HEK293 (cell line): ENCODE results near the gene U2SURP.
"Not testable (repeated sequence)": the region's sequence is repeated elsewhere in the genome, so short reads cannot be mapped to it uniquely, and the experiment has no call there.

ENCODE experiments used
- CTCF ChIA-PET: fragments of 350-600 bp; formaldehyde crosslinking; extraction: SDS; loops from one replicate; lab custom pipeline; 2021; ENCODE audit warnings: antibody characterized with exemption; lab: Yijun Ruan, JAX
- POLR2A ChIA-PET: fragments of 300-600 bp; formaldehyde crosslinking; extraction: SDS; loops from one replicate; lab custom pipeline; 2020; ENCODE audit warnings: antibody characterized with exemption, inconsistent platforms; lab: Yijun Ruan, JAX
- H3K27ac ChIP-seq: fragments of 200-500 bp; sonication (Bioruptor generic); 2 replicates; pipeline ENCODE4 v1.5.1; 2014; ENCODE audit warnings: low read depth, low read length, control low read depth, inconsistent platforms; ENCODE audit errors: extremely low read depth
- H3K36me3 ChIP-seq, 2 experiments: fragments of 200-500 bp in 1 of 2; sonication (Bioruptor generic) in 1 of 2; 1 replicate in 1 of 2; 2 replicates in 1 of 2; pipeline ENCODE4 v1.5.1; 2014 to 2017; ENCODE audit warnings: inconsistent platforms in 2 of 2, low read length in 2 of 2; ENCODE audit not compliant: control insufficient read depth in 2 of 2, insufficient read depth in 1 of 2
- H3K4me1 ChIP-seq: fragments of 200-500 bp; sonication (Bioruptor generic); 2 replicates; pipeline ENCODE4 v1.5.1; 2014; ENCODE audit warnings: mild to moderate bottlenecking, low read length, inconsistent platforms; ENCODE audit not compliant: control insufficient read depth, insufficient read depth
- H3K4me3 ChIP-seq: 2 replicates; pipeline ENCODE4 v1.5.1; 2011; ENCODE audit warnings: low read depth, mild to moderate bottlenecking, control low read depth, low read length, moderate library complexity
- H3K9me3 ChIP-seq: fragments of 200-500 bp; sonication (Bioruptor generic); 2 replicates; pipeline ENCODE4 v1.5.1; 2014; ENCODE audit warnings: low read depth, low read length, inconsistent platforms; ENCODE audit not compliant: control insufficient read depth, insufficient read depth
- BCL11A ChIP-seq: fragments of 450-650 bp; formaldehyde crosslinking; IDR thresholded peaks from 2 replicates; pipeline ENCODE4 v1.5.1; 2016; ENCODE audit warnings: low read depth, missing biosample characterization, missing genetic modification characterization
- KLF10 ChIP-seq: fragments of 450-650 bp; IDR thresholded peaks from 2 replicates; pipeline ENCODE4 v1.5.1; 2018; ENCODE audit warnings: missing biosample characterization, mild to moderate bottlenecking, missing genetic modification characterization
- SETDB1 ChIP-seq: IDR thresholded peaks from one replicate; pipeline ENCODE4 v1.6.1; 2017; ENCODE audit warnings: mild to moderate bottlenecking, low read length, moderate library complexity, mixed read lengths; ENCODE audit not compliant: insufficient read length
- ZNF121 ChIP-seq: fragments of 450-650 bp; formaldehyde crosslinking; IDR thresholded peaks from 2 replicates; pipeline ENCODE4 v1.5.1; 2016; ENCODE audit warnings: missing biosample characterization, missing genetic modification characterization
- ZNF138 ChIP-seq: fragments of 450-650 bp; formaldehyde crosslinking; IDR thresholded peaks from 2 replicates; pipeline ENCODE4 v1.5.1; 2016; ENCODE audit warnings: missing biosample characterization, missing genetic modification characterization, borderline replicate concordance
- ZNF292 ChIP-seq: fragments of 450-650 bp; formaldehyde crosslinking; IDR thresholded peaks from 2 replicates; pipeline ENCODE4 v1.5.1; 2016; ENCODE audit warnings: low read depth, missing biosample characterization, missing genetic modification characterization, borderline replicate concordance
- ZNF354C ChIP-seq: fragments of 450-650 bp; formaldehyde crosslinking; IDR thresholded peaks from 2 replicates; pipeline ENCODE4 v1.5.1; 2016; ENCODE audit warnings: missing biosample characterization, missing genetic modification characterization, low read depth, borderline replicate concordance
- ZNF426 ChIP-seq: fragments of 450-650 bp; formaldehyde crosslinking; IDR thresholded peaks from 2 replicates; pipeline ENCODE4 v1.5.1; 2017; ENCODE audit warnings: missing biosample characterization, missing genetic modification characterization, mild to moderate bottlenecking, inconsistent platforms, moderate library complexity
- ZNF560 ChIP-seq: fragments of 450-650 bp; formaldehyde crosslinking; IDR thresholded peaks from 2 replicates; pipeline ENCODE4 v1.5.1; 2017; ENCODE audit warnings: missing biosample characterization, missing genetic modification characterization, borderline replicate concordance
- ZNF777 ChIP-seq: fragments of 450-650 bp; formaldehyde crosslinking; IDR thresholded peaks from 2 replicates; pipeline ENCODE4 v1.5.1; 2017; ENCODE audit warnings: missing biosample characterization, missing genetic modification characterization, borderline replicate concordance
- ZNF792 ChIP-seq: fragments of 450-650 bp; formaldehyde crosslinking; IDR thresholded peaks from 2 replicates; pipeline ENCODE4 v1.5.1; 2016; ENCODE audit warnings: missing biosample characterization, missing genetic modification characterization
- TF ChIP-seq, protein P1 (sequence below): fragments of 450-650 bp; formaldehyde crosslinking; IDR thresholded peaks from 2 replicates; pipeline ENCODE4 v1.5.1; 2016; ENCODE audit warnings: missing biosample characterization, missing genetic modification characterization
- TF ChIP-seq, protein P2 (sequence below): fragments of 450-650 bp; formaldehyde crosslinking; IDR thresholded peaks from 2 replicates; pipeline ENCODE4 v1.5.1; 2017; ENCODE audit warnings: missing biosample characterization, missing genetic modification characterization
- TF ChIP-seq, protein P3 (sequence below): fragments of 450-650 bp; formaldehyde crosslinking; IDR thresholded peaks from 2 replicates; pipeline ENCODE4 v1.5.1; 2016; ENCODE audit warnings: missing biosample characterization, missing genetic modification characterization

Gene U2SURP

DNA sequence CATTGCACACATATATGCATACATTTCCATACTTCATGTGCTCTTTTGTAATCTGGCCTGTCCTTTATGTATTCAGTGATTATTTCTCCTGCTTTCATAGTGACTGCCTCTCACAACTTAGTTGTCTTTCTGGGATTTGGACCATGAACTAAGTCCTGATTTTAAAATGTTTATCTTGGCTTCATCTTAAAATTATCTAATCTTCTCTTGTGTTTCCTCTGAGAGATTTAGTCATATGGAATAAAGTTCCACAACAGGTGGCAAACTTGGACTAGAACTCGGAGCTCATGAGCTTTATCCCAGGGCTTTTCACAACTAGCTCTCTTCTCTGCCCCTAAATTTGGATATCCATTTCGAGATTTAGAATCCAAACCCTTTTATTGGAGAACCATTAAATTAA lies 44.3 kb downstream of the U2SURP start:
- peaks cover 28 to 63% of the 10 kb centered on the region in 2 experiments; a peak in 2 of 3 replicates for H3K36me3 ChIP-seq
- no peak overlapping the region for H3K4me3 ChIP-seq
- ChIA-PET POLR2A (interaction anchor here (1.0 kb wide), 1 partner anchor 612 kb away, joined by 4 read pairs; no protein-coding TSS in a partner anchor), CTCF (no interaction called here)
- TF ChIP-seq KLF10 (tag by site-specific recombination) (no peak), ZNF138 (tag by site-specific recombination) (no peak), ZNF792 (tag by site-specific recombination) (no peak), ZNF560 (tag by site-specific recombination) (no peak), ZNF121 (tag by site-specific recombination) (no peak), BCL11A (no peak), ZNF777 (tag by site-specific recombination) (no peak), SETDB1 (no peak), ZNF292 (no peak), ZNF426 (no peak)
- TF ChIP-seq, protein P1, sequence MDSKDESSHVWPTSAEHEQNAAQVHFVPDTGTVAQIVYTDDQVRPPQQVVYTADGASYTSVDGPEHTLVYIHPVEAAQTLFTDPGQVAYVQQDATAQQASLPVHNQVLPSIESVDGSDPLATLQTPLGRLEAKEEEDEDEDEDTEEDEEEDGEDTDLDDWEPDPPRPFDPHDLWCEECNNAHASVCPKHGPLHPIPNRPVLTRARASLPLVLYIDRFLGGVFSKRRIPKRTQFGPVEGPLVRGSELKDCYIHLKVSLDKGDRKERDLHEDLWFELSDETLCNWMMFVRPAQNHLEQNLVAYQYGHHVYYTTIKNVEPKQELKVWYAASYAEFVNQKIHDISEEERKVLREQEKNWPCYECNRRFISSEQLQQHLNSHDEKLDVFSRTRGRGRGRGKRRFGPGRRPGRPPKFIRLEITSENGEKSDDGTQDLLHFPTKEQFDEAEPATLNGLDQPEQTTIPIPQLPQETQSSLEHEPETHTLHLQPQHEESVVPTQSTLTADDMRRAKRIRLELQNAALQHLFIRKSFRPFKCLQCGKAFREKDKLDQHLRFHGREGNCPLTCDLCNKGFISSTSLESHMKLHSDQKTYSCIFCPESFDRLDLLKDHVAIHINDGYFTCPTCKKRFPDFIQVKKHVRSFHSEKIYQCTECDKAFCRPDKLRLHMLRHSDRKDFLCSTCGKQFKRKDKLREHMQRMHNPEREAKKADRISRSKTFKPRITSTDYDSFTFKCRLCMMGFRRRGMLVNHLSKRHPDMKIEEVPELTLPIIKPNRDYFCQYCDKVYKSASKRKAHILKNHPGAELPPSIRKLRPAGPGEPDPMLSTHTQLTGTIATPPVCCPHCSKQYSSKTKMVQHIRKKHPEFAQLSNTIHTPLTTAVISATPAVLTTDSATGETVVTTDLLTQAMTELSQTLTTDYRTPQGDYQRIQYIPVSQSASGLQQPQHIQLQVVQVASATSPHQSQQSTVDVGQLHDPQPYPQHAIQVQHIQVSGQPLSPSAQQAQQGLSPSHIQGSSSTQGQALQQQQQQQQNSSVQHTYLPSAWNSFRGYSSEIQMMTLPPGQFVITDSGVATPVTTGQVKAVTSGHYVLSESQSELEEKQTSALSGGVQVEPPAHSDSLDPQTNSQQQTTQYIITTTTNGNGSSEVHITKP = no peak
- TF ChIP-seq, protein P2, sequence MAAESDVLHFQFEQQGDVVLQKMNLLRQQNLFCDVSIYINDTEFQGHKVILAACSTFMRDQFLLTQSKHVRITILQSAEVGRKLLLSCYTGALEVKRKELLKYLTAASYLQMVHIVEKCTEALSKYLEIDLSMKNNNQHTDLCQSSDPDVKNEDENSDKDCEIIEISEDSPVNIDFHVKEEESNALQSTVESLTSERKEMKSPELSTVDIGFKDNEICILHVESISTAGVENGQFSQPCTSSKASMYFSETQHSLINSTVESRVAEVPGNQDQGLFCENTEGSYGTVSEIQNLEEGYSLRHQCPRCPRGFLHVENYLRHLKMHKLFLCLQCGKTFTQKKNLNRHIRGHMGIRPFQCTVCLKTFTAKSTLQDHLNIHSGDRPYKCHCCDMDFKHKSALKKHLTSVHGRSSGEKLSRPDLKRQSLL (tag by site-specific recombination) = no peak
- no peaks in the 10 kb centered on the region for H3K4me1 ChIP-seq
- no peak overlapping the region for H3K27ac ChIP-seq
- no peaks in the 10 kb centered on the region for H3K9me3 ChIP-seq

DNA sequence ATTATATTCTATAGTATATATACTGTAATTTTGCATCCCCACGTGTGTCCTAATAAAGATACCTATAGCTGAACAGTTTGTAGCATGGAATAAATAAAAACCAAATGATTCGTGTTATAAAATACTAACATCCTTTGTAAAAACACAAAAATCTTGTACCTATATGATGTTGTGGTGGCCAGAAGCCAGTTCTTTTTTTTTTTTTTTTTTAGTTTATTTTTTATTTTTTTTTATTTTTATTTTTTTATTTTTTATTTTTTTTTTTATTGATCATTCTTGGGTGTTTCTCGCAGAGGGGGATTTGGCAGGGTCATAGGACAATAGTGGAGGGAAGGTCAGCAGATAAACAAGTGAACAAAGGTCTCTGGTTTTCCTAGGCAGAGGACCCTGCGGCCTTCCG lies 44.7 kb downstream of the U2SURP start:
- H3K27ac ChIP-seq, H3K4me1 ChIP-seq, CTCF ChIA-PET, H3K9me3 ChIP-seq, H3K4me3 ChIP-seq: not testable (repeated sequence)
- TF ChIP-seq, protein P3, sequence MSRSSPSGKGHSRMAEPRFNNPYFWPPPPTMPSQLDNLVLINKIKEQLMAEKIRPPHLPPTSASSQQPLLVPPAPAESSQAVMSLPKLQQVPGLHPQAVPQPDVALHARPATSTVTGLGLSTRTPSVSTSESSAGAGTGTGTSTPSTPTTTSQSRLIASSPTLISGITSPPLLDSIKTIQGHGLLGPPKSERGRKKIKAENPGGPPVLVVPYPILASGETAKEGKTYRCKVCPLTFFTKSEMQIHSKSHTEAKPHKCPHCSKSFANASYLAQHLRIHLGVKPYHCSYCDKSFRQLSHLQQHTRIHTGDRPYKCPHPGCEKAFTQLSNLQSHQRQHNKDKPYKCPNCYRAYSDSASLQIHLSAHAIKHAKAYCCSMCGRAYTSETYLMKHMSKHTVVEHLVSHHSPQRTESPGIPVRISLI (tag by site-specific recombination) = peak; percentile 59; the same call in 1 of the 2 replicates
- POLR2A ChIA-PET = interaction anchor here (1.0 kb wide), 1 partner anchor 611 kb away, joined by 4 read pairs; no protein-coding TSS in a partner anchor
- H3K36me3 ChIP-seq = peaks cover 28 to 68% of the 10 kb centered on the region in 2 experiments; a peak in 2 of 3 replicates

DNA sequence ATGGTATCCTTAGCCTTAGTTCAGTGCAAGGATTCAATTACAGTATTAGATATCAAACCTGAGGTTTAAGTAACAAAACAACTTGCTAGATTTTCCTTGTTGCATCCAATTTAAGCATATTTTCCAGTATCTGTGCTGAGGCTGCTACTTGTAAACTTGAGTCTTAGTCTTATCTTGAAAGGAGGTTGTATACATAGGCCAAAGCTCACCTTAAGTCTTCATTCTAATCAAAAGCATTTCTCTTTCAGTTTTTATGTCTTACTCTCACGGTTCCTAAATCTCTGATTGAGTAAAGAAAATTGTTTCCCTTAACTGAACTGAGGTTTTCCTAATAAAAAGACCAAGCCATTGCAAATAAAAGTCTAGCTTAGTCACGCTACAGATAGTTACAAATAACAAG lies 52.6 kb downstream of the U2SURP start:
- peaks cover 3 to 72% of the 10 kb centered on the region in 2 experiments for H3K36me3 ChIP-seq
- no peaks in the 10 kb centered on the region for H3K4me1 ChIP-seq
- CTCF ChIA-PET = no interaction called here
- H3K27ac ChIP-seq = no peak overlapping the region
- H3K9me3 ChIP-seq = no peaks in the 10 kb centered on the region
- TF ChIP-seq ZNF354C = no peak
- POLR2A ChIA-PET = no interaction called here
- no peak overlapping the region for H3K4me3 ChIP-seq
